ENCODE measurements around the gene F2. TPM values are rescaled to one million over a fixed set of nuclear protein-coding genes. Genes with fewer than 3 reads are reported as not detected.

Gene F2
- total RNA-seq, 1 donor from 2014 or later = 4.4 TPM

DNA sequence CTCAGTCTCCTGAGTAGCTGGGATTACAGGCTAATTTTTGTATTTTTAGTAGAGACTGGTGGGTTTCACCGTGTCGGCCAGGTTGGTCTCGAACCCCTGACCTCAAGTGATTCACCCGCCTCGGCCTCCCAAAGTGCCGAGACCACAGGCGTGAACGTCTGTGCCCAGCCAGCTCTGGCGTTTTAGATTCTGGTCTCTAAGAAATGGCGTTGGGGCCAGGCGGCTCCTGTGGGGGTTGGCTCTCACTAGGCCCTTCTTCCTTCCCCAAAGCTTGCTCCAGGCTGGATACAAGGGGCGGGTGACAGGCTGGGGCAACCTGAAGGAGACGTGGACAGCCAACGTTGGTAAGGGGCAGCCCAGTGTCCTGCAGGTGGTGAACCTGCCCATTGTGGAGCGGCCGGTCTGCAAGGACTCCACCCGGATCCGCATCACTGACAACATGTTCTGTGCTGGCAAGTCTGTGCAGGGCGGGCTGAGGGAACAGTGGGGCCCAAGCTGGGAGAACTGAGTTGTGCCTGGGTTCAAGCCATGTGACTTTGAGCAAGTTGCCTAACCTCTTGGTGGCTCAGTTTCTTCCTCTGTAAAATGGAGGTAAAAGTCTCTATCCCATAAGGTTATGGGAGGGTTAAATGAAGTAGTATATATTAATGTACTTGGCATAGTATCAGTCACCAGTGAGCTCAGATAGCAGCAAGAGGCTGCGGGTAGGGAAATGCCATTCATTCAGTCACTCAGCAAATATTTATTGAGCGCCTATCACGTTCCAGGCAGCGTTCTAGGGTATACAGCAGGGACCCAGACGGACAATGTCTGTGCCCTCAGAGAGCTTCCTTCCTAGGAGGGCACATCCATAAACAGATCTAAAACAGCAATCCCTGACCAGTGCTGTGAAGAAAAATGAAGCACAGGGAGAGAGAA is 10.4 kb downstream of the F2 start:
- Mint-ChIP-seq H3K36me3 (ENCODE audit: low read depth, unreplicated experiment) (peaks cover 3% of the 10 kb centered on the region), H3K27me3 (ENCODE audit: unreplicated experiment) (peaks cover 1% of the 10 kb centered on the region), H3K4me3 (ENCODE audit: unreplicated experiment) (no peak overlapping the region), H3K27ac (ENCODE audit: unreplicated experiment) (no peak overlapping the region), H3K9me3 (ENCODE audit: unreplicated experiment) (no peaks in the 10 kb centered on the region), H3K4me1 (ENCODE audit: unreplicated experiment) (no peaks in the 10 kb centered on the region)
- no peak for DNase-seq (ENCODE audit: low spot score)
- TF ChIP-seq, protein P1, sequence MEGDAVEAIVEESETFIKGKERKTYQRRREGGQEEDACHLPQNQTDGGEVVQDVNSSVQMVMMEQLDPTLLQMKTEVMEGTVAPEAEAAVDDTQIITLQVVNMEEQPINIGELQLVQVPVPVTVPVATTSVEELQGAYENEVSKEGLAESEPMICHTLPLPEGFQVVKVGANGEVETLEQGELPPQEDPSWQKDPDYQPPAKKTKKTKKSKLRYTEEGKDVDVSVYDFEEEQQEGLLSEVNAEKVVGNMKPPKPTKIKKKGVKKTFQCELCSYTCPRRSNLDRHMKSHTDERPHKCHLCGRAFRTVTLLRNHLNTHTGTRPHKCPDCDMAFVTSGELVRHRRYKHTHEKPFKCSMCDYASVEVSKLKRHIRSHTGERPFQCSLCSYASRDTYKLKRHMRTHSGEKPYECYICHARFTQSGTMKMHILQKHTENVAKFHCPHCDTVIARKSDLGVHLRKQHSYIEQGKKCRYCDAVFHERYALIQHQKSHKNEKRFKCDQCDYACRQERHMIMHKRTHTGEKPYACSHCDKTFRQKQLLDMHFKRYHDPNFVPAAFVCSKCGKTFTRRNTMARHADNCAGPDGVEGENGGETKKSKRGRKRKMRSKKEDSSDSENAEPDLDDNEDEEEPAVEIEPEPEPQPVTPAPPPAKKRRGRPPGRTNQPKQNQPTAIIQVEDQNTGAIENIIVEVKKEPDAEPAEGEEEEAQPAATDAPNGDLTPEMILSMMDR (IDR thresholded peaks at IDR 0.05; ENCODE audit: unreplicated experiment) = no peak

DNA sequence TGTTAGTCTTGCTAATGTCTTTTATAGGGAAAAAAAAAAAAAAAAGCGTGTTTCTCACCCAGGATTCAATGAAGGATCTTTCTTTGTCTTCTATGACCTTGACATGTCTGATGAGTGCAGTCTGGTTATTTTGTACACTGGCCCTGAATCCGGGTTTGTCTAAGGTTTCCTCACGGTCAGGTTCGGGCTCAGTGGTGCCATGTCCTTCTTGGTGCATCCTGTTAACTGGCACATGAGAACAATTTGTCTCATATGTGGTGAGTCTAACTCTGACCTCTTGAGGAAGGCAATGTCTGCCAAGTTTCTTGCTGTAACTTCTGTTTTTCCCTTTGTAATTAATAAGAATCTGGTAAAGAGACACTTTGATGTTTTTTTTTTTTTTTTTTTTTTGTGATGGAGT is 12.5 kb downstream of the F2 start:
- DNase-seq (ENCODE audit: low spot score) = no peak
- no peak overlapping the region for H3K27ac Mint-ChIP-seq (ENCODE audit: unreplicated experiment)
- TF ChIP-seq, protein P1 (IDR thresholded peaks at IDR 0.05; ENCODE audit: unreplicated experiment) = no peak

DNA sequence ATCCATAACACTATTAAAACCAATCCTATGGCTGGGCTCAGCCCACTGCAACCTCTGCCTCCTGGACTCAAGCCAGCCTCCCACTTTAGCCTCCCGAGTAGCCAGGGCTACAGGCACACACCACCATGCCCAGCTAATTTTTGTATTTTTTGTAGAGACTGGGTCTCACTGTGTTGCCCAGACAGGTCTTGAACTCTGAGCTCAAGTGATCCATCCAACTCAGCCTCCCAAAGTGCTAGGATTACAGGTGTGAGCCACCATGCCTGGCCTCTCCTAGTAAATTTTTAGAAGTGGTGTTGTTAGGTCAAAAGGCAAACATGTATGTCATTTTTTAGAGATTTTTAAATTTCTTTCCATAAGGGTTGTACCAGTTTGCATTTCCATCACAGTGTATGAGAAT is 14.2 kb downstream of the F2 start:
- Mint-ChIP-seq H3K27me3 (ENCODE audit: unreplicated experiment) (peaks cover 2% of the 10 kb centered on the region), H3K36me3 (ENCODE audit: low read depth, unreplicated experiment) (peaks cover 3% of the 10 kb centered on the region), H3K9me3 (ENCODE audit: unreplicated experiment) (no peaks in the 10 kb centered on the region), H3K4me1 (ENCODE audit: unreplicated experiment) (no peaks in the 10 kb centered on the region), H3K4me3 (ENCODE audit: unreplicated experiment) (no peak overlapping the region), H3K27ac (ENCODE audit: unreplicated experiment) (no peak overlapping the region)
- TF ChIP-seq, protein P1 (IDR thresholded peaks at IDR 0.05; ENCODE audit: unreplicated experiment) = no peak
- no peak for DNase-seq (ENCODE audit: low spot score)

More for the DNA sequence above, 12.5 kb downstream of the F2 start:
- H3K4me1 Mint-ChIP-seq (ENCODE audit: unreplicated experiment) = no peaks in the 10 kb centered on the region
- no peaks in the 10 kb centered on the region for H3K9me3 Mint-ChIP-seq (ENCODE audit: unreplicated experiment)
- no peak overlapping the region for H3K4me3 Mint-ChIP-seq (ENCODE audit: unreplicated experiment)
- H3K36me3 Mint-ChIP-seq (ENCODE audit: low read depth, unreplicated experiment) = peaks cover 3% of the 10 kb centered on the region
- peaks cover 1% of the 10 kb centered on the region for H3K27me3 Mint-ChIP-seq (ENCODE audit: unreplicated experiment)

DNA sequence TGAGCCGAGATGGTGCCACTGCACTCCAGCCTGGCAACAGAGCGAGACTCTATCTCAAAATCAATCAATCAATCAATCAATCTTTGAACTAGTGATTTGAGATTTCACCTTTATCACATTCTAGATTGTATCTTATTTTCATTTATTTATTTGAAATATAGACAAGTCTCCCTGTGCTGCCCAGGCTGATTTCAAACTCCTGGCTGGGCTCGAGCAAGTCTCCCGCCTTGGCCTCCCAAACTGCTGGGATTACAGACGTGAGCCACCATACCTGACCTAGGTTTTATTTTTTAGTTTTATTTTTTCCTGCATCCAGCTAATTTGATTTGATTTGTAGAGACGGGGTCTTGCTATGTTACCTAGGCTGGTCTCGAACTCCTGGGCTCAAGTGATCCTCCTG is 17.1 kb downstream of the F2 start:
- TF ChIP-seq, protein P1 (IDR thresholded peaks at IDR 0.05; ENCODE audit: unreplicated experiment) = no peak
- Mint-ChIP-seq H3K4me3 (ENCODE audit: unreplicated experiment) (no peak overlapping the region), H3K36me3 (ENCODE audit: low read depth, unreplicated experiment) (peaks cover 14% of the 10 kb centered on the region), H3K9me3 (ENCODE audit: unreplicated experiment) (no peaks in the 10 kb centered on the region), H3K27ac (ENCODE audit: unreplicated experiment) (no peak overlapping the region), H3K4me1 (ENCODE audit: unreplicated experiment) (no peaks in the 10 kb centered on the region), H3K27me3 (ENCODE audit: unreplicated experiment) (peaks cover 2% of the 10 kb centered on the region)
- no peak for DNase-seq (ENCODE audit: low spot score)

DNA sequence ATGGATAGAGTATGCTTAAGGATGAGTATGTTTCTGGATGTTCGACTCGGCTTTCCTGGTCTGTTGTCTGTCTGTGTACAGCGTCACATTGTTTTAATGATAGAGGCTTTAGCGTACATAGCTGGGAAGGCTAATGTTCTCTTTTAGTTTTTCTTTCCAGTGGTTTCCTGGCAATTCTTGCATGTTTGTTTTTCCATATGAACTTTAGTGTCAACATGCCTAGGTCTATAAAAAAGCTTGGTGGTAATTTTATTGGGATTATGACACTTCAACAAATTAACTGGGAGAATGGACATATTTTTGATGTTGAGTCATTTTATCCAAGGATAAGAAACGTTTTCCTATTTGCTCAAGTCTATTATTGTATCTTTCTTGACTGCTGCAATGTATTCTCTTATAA is 17.6 kb downstream of the F2 start:
- no peaks in the 10 kb centered on the region for H3K4me1 Mint-ChIP-seq (ENCODE audit: unreplicated experiment)
- H3K9me3 Mint-ChIP-seq (ENCODE audit: unreplicated experiment) = no peaks in the 10 kb centered on the region
- H3K4me3 Mint-ChIP-seq (ENCODE audit: unreplicated experiment) = no peak overlapping the region
- H3K36me3 Mint-ChIP-seq (ENCODE audit: low read depth, unreplicated experiment) = peaks cover 18% of the 10 kb centered on the region
- H3K27ac Mint-ChIP-seq (ENCODE audit: unreplicated experiment) = no peak overlapping the region
- DNase-seq (ENCODE audit: low spot score) = no peak
- H3K27me3 Mint-ChIP-seq (ENCODE audit: unreplicated experiment) = peaks cover 2% of the 10 kb centered on the region
- TF ChIP-seq, protein P1 (IDR thresholded peaks at IDR 0.05; ENCODE audit: unreplicated experiment) = no peak
